Measurements from ENCODE around the gene SAYSD1.

Gene SAYSD1

DNA sequence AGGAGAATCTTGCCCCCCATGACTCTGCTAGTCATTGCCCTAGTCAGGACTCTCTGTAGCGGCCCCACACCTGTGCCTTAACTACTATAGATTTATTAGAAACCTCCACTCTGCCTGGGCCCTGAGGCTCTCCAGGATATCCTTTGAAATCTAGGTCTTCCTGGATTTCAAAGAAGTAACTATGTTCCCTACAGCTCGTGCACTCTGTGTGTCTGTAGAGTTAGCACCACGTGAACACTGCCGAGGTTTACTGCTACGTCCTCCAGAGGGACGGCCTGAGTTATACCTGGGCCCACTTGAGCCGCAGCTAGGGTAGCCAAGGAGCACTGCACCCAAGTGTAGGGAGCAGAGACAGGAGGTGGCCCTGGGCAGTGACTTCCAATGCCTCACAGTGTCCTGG, 46.6 kb downstream of the SAYSD1 start:
- DNase-seq: no peak
- TF ChIP-seq, protein P1, sequence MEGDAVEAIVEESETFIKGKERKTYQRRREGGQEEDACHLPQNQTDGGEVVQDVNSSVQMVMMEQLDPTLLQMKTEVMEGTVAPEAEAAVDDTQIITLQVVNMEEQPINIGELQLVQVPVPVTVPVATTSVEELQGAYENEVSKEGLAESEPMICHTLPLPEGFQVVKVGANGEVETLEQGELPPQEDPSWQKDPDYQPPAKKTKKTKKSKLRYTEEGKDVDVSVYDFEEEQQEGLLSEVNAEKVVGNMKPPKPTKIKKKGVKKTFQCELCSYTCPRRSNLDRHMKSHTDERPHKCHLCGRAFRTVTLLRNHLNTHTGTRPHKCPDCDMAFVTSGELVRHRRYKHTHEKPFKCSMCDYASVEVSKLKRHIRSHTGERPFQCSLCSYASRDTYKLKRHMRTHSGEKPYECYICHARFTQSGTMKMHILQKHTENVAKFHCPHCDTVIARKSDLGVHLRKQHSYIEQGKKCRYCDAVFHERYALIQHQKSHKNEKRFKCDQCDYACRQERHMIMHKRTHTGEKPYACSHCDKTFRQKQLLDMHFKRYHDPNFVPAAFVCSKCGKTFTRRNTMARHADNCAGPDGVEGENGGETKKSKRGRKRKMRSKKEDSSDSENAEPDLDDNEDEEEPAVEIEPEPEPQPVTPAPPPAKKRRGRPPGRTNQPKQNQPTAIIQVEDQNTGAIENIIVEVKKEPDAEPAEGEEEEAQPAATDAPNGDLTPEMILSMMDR (IDR thresholded peaks at IDR 0.05; ENCODE audit: low read depth, low read length): no peak
- H3K36me3 ChIP-seq: no peaks in the 10 kb centered on the region
- H3K27ac ChIP-seq: no peak overlapping the region
- no peak overlapping the region for H3K4me3 ChIP-seq (ENCODE audit: low read depth, low read length)
- H3K27me3 ChIP-seq (ENCODE audit: insufficient read depth, low read depth, severe bottlenecking): no peaks in the 10 kb centered on the region
- peaks cover 5% of the 10 kb centered on the region for H3K9me3 ChIP-seq (ENCODE audit: severe bottlenecking)

DNA sequence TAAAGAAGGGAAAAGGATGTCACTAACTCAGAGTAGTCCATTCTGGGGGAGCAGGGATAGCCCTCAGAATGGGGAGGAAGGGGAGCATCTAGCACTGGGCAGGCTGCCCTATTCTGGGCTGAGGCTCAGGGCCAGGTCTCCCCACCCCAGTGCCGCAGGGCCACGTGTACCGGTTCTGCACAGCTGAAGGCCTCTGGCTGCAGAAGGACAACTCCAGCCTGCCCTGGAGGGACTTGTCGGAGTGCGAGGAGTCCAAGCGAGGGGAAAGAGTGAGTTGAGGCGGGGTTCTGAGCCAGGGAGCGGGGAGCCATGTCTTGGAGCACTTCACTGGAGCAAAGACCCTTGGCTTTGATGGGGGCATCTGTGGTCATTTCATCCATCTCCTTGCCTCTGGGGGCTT, 49.4 kb downstream of the SAYSD1 start:
- TF ChIP-seq, protein P1 (IDR thresholded peaks at IDR 0.05; ENCODE audit: low read depth, low read length): no peak
- no peaks in the 10 kb centered on the region for H3K36me3 ChIP-seq
- H3K27ac ChIP-seq: no peak overlapping the region
- H3K9me3 ChIP-seq (ENCODE audit: severe bottlenecking): peaks cover 5% of the 10 kb centered on the region
- no peak overlapping the region for H3K4me3 ChIP-seq (ENCODE audit: low read depth, low read length)
- DNase-seq: no peak
- no peaks in the 10 kb centered on the region for H3K27me3 ChIP-seq (ENCODE audit: insufficient read depth, low read depth, severe bottlenecking)

DNA sequence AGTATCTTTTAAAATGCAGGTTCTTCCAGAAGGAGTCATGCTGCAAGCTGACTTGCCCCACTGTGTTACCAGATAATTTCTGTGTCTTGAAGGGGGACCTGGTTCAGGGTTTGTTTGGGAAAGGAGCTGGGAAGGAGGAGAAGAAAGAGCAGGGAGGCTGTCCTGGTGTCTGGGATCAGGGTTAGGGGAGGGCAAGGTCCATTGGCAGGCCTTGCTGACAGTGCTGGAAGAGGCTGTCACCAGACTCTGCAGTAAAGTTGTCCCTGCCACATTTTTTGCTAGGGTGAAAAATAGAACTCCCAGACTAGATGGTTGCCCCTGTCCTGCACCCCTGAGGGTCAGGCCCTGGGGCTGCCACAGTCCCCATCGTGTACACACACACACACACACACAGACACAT, 51.5 kb downstream of the SAYSD1 start:
- Histone ChIP-seq H3K27ac (no peak overlapping the region), H3K27me3 (ENCODE audit: insufficient read depth, low read depth, severe bottlenecking) (no peaks in the 10 kb centered on the region), H3K36me3 (no peaks in the 10 kb centered on the region), H3K9me3 (ENCODE audit: severe bottlenecking) (no peaks in the 10 kb centered on the region), H3K4me3 (ENCODE audit: low read depth, low read length) (no peak overlapping the region)
- no peak for DNase-seq
- TF ChIP-seq, protein P1 (IDR thresholded peaks at IDR 0.05; ENCODE audit: low read depth, low read length): no peak

DNA sequence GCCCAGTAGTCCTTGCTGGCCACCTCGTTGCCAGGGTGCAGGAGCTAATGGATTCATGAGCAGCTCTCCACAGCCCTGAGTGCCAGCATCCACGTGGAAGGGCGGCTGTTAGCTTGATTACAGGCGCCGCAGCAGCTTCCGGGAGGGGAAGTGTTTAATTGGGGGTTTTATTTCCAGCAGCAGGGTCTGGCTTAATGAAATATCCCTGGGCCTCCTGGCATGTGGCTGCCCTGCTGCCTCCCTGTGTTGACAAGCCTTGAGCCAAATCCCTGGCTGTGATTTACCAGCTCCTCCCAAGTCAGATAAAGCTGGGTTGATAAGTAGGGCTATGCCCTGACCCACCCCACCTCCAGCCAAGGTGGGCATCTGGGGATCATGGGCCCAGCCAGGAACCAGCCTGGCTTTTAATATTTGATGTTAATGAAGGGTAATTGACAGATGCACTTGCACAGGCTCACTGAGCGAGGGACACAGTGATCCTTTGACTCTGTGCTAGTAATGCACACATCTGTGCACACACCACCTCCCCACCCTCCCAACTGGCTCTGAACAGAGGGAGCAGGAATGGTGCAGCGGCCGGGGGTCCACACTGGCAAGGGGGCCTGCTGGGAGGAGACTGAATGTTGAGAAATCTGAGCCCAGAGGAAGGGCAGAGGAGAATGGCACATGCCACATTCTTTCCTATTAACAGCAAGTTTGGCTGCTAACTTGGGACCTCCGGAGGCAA, 52.8 kb downstream of the SAYSD1 start:
- no peaks in the 10 kb centered on the region for H3K36me3 ChIP-seq

DNA sequence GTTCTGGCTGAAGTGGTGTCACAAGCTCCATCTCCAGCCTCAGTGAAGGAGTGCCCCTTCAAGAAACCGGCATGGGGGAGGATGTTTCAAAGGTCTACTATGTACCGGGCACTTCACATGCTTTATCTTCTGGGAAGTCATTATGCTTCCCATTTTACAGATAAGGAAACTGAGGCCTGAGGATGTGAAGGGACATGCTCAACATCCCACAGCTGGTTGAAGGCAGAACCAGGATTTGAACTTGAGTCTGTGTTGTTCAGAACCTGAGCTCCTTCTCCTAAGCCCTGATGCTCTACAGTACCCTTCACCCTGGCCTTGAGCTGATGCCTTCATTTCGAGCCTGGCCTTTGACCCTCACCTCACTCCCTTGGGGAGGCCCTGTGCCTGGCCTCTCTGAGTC, 53.4 kb downstream of the SAYSD1 start:
- no peaks in the 10 kb centered on the region for H3K27me3 ChIP-seq (ENCODE audit: insufficient read depth, low read depth, severe bottlenecking)
- H3K27ac ChIP-seq: no peak overlapping the region
- TF ChIP-seq, protein P1 (IDR thresholded peaks at IDR 0.05; ENCODE audit: low read depth, low read length): no peak
- no peak for DNase-seq
- H3K4me3 ChIP-seq (ENCODE audit: low read depth, low read length): no peak overlapping the region
- no peaks in the 10 kb centered on the region for H3K9me3 ChIP-seq (ENCODE audit: severe bottlenecking)
- no peaks in the 10 kb centered on the region for H3K36me3 ChIP-seq

More for the DNA sequence above, 52.8 kb downstream of the SAYSD1 start:
- H3K27ac ChIP-seq: no peak overlapping the region
- H3K9me3 ChIP-seq (ENCODE audit: severe bottlenecking): no peaks in the 10 kb centered on the region
- H3K4me3 ChIP-seq (ENCODE audit: low read depth, low read length): no peak overlapping the region
- TF ChIP-seq, protein P1 (IDR thresholded peaks at IDR 0.05; ENCODE audit: low read depth, low read length): no peak
- no peaks in the 10 kb centered on the region for H3K27me3 ChIP-seq (ENCODE audit: insufficient read depth, low read depth, severe bottlenecking)
- DNase-seq: peak; percentile 90

DNA sequence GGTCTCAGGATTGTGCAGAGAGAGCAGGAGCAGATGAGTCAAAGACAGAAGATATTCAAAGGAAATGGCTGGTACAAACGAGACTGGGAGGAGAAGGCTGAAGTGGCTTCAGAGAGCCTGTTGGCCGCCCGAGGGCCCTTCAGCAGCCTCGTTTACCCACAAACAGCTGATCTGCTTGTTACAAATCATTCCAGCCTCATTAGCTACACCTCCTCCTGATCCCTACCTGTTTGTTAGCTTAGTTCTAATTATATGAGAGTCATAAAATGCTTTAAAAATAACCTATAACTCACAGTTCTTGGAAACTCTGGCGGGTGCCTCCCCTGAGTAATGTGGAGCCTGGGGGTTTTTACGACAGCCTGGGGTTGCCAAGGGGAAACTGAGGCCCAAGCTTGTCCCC, 53.8 kb downstream of the SAYSD1 start:
- DNase-seq: no peak
- TF ChIP-seq, protein P1 (IDR thresholded peaks at IDR 0.05; ENCODE audit: low read depth, low read length): no peak
- Histone ChIP-seq H3K27ac (no peak overlapping the region), H3K36me3 (no peaks in the 10 kb centered on the region), H3K9me3 (ENCODE audit: severe bottlenecking) (no peaks in the 10 kb centered on the region), H3K4me3 (ENCODE audit: low read depth, low read length) (no peak overlapping the region), H3K27me3 (ENCODE audit: insufficient read depth, low read depth, severe bottlenecking) (no peaks in the 10 kb centered on the region)

Measured in WERI-Rb-1 (cell line).